Measurements from ENCODE around the gene DNAAF9.
A peak's percentile ranks its signal among the peaks of the same experiment; 100 is the strongest.

DNAAF9 gene

GRCh38 chr20:3409417-3409816 lies 1.9 kb upstream of the DNAAF9 start:
- DNase-seq: no peak

DNA sequence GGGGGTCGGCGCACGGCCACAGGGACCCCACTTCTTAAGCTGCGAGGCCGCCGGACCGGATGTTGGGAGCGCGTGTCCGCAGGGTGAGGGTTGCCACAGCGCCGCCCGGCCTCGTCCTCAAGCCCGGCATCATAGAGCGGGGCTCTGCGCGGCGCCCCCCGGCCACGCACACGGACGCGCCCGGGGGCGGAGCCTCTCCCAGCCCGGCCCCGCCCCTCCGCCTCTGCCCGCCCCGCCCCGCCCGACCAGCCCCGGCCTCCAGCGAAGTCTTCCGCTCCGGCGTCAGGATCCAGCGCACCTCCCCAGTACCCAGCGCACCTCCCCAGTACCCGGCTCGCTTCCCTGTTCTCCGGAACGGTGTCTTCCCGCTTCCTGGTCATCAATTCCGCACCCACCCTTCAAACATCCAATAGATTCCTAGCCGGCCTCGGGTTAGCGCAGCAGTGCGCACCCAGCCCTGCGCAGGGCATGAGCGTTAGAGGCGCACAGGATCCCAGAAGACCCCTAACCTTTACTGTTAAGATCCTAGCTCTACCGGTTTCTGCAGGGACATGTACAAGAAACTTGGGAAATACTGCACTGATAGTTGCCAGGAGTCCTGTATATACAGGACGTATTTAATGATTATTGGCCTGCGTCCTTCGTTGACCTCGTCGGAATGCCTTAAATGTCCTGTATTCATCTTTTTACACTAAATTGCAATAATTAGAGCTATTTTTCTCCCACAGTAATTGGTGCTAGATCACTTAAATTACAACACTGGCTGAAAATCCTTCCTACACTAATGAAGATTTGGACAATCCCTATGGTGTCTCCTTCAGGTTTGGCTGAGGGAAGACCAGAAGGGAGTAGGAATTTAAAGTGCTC lies 535 bp upstream of the DNAAF9 start:
- DNase-seq: peak; percentile 74

DNA sequence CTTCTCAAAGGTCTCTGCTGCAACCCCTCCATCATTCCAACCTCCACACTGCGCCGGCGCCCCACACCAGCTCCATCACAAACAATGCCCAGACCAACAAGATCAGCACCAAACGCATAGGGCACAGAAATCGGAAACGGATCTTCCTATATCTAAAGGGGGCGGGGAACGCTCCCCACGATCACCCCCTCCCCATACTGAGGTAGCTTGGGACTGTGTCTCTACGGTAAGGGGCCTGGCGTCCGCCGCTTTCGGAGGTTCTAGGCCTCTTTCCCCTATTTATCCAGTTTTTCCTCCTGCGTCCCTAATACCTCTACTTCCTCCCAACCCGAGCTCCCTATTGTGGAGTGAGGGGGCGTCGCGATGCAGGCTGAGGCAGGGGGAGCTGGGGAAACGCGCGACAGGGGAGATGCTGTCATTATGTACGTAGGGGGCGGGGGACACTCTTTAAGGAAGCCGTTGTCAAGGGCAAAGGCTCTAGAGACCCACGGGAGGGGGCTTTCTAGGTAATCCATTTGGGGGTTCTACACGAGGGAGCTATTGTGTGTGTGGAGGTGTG lies 909 bp downstream of the DNAAF9 start:
- no peak for DNase-seq

DNA sequence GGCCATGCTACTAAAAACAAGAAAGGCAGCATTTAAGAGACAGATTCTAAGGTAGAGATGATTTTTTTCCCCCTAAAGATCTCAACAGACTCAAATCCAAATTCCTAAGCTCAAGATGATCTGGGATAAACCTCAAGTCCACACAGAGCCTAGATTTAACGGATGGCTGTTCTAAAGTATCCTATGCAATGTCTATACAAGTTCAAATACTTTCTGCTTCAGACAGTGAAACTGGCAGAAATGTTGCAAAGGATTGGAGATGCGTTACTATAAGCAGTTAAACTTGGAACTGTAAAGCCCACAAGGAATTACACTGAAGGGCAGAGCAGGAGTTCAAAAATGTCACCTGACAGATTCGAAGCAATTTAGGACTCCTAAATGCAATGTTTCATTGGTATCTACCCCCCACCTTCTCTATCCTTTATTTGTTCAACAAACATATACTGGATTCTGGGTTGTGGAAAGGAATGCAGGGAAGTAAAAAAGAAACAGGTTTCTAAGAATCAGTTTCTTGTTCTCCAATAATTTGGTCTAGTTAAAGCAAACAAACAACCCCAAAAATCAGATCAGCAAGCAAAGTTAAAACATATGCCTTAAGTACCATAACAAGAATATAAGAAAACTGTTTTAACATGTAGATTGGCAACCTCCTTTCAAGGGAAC lies 1.6 kb downstream of the DNAAF9 start:
- no peak for DNase-seq

DNA sequence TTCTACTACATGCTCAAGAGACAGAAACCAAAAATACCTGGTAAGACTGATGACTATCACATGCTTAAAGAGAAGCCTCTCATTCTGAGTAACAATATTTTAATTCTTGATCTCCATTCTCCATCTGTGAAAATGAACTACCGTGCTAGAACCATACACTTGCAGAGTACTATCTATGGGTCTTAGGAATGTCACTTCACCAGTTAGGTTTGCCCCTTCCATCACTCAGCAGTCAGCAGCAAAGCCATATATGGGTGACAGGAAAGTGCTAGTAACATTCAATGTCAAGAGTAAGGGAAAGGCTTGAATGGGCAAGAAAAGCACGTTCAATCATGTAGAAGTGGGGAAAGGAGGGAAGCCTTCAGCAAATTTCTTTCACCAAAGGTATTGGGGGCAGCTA lies 2.3 kb downstream of the DNAAF9 start:
- DNase-seq: no peak

DNA sequence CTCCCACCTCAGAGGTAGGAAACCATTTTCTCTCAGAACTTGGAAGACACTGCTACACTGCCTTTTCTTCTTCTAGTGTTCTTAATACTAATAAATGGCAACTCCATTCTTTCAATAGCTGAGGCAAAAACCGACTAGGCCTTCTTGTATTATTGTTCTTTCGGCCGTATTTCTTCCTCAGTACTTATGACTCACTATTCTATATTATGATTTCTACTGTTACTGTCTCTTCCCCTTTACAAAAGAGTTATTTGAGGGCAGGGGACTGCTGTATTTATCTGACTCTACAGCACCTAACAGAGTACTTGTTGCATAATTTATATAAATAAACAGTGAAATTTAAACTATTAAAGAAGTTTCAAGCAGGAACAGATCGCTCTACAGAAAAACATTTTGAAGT lies 3.1 kb downstream of the DNAAF9 start:
- DNase-seq: no peak

DNA sequence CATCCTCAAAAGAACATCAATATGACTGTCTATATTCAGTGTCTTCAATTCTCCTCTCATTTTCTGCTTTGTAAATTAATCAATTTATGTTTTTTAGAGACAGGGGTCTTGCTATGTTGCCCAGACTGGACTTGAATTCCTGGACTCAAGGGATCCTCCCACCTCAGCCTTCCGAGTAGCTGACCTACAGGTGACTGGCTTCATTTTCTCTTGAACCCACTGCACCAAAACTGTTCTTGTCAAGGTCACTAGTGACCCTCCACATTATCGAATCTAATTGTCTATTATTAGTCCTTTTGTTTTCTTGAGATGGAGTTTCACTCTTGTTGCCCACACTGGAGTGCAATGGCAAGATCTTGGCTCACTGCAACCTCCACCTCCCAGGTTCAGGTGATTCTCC lies 3.7 kb downstream of the DNAAF9 start:
- DNase-seq: no peak

DNA sequence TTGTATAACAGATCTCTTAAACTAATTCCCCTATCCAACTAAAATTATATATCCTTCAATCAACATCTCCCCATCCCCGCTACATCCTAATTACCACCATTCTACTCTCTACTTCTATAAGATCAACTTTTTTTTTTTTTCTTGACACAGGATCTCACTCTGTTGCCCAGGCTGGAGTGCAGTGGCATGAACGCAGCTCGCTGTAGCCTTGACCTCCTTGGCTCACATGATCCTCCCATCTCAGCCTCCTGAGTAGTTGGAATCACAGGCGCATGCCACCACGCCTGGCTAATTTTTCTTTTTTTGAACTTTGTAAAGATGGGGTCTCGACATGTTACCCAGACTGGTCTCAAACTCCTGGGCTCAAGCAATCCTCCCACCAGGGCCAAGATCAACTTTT lies 5.0 kb downstream of the DNAAF9 start:
- DNase-seq: no peak

GRCh38 chr20:3400260-3401155 lies 7.0 kb downstream of the DNAAF9 start:
- DNase-seq: no peak

DNA sequence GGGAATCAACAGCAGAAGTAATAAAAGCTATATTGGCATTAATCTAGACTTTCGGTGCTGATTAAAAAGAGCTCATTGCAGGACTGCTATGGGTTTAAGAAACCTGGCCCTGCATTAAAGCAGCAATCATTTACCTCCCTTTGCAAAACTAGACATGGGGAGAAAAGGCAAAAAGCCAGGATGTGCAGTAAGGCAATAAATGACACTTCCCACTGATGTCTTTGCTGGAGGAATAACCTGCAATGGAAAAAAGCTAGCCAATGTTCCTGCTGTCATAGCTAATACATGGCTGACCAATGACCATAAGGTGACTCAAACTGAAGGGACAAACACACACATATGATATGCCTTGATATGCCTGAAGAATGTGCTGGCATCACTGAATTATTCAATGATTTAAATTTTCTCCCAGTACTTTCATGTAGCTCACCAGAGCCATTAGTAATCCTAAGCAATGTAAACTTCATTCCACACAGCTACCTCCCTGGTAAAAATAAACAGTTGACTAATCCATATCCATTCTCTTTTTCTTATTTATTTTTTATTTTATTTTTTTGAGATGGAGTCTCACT lies 8.7 kb downstream of the DNAAF9 start:
- no peak for DNase-seq

- no peak for DNase-seq
Measured at GRCh38 chr20:3396492-3396891, 11.0 kb downstream of the DNAAF9 start.

DNA sequence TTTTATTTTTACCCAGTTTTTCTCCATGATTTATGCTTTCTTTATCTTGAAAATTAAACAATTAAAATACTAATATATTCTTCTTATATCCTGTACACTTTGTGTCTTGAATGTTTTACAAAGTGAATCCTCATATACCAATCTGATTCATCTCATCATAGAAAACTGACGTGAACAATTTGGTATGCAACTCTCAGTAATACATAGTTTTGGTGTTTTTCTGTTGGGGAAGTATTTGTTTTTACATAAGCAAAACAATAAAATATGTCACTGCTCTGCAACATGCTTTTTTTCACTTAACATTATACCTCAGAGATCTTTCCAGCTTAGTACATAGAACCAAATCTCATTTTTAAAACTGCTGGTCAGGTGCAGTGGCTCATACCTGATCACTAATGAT lies 14.7 kb downstream of the DNAAF9 start:
- DNase-seq: no peak

DNA sequence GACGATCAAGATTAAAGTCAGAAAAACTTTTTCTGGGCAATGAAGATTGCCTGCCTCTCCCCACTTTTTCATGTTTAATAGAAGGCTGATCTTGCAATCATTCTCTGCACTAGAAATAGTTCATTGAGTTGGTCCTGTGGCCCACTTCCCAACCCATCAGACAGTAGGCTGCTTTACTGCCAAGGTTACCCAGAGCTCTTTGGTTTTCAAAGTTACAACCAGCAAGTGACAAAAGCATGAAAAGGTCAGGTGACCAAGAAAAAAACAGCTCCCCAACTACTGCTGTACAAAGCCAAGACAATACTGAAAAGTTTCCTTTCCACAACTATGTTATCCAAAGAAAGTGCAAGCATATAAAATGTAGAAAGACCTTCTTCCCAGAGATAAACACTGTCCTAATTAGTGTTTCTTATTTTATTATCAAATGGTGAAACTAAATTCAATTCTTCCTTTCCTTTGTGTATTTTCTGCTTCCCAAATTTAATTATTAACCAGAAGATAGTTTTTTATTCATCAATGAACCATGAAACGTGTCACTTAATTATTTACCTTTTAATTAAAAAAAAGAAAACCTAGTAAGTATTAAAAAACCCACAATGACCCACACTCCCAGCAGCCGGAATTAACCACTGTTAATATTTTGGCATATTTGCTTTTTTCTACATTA lies 16.6 kb downstream of the DNAAF9 start:
- DNase-seq: no peak

GRCh38 chr20:3383878-3384495 lies 23.5 kb downstream of the DNAAF9 start:
- DNase-seq: no peak

DNA sequence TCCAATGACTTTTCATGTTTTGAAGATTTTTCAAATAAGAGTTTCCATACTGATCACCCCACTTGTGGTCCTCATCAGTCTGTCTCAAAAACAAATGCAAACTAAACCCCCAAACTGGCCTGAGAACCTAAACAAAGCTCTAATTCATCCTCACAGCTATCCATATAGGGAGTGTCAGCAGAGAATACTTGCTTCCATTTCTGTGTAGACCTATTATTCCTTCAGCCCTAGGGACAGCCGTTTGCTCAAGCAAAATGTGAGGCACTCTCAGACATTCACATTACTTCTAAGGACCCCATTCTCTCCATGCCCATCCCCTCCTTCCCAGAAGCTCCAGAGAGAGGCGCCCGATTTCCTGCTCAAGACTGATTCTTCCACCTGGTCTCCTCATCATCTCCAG lies 24.6 kb downstream of the DNAAF9 start:
- no peak for DNase-seq

- no peak for DNase-seq
Measured at GRCh38 chr20:3380228-3381070, 27.0 kb downstream of the DNAAF9 start.

DNA sequence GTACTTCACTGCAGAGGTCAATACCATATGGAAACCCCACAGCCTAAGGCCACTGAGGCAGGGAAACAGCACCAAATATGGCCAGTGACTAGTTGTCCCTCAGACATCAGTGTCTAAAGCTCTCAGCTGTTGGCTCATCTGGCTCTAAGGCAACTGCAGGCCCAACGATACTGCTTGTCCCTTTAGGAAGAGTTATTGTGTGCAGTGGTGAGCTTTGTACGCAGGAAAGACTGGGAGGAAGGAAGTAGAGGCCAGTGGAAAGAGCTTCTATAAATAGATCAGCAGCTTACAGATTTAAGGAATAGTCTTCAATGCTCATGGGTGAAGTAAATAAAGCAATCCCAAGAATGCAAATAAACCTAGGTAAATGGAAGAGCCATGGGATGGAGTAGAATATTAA lies 29.3 kb downstream of the DNAAF9 start:
- DNase-seq: no peak

DNA sequence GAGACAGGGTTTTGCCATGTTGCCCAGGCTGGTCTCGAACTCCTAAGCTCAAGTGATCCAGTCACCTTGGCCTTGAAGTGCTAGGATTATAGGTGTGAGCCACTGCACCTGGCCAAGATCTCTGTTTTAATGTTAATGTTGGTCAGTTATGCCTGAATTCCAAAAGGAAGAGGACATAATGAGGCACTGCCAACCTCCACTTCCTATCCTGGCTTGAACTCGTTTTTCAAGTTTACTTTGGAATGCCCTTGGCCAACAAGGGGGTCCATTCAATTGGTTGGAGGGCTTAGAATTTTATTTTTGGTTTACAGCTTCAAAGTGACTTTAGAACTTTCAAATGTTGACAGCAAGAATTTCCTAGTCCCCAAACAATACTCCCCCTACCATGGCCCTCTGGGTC lies 29.8 kb downstream of the DNAAF9 start:
- DNase-seq: no peak

GRCh38 chr20:3374296-3374695 lies 33.2 kb downstream of the DNAAF9 start:
- DNase-seq: no peak

DNA sequence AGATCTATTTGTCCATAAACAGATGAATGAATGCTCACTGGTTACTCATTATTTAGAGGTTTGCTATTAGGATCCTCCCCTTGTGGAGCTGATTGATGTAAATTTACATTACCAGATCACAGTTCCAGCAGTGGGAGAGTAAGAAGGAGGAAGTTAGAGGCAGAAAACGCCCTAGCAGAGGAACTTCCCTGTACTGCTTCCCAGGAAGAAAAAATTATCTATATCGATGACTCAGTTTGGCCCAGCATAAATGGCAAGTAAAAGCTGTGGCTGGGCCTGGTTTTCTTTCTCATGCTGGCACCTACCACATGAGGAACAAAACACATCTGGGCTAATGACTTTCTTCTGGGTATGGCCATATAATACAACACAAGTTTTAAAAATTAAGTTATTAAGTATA lies 35.7 kb downstream of the DNAAF9 start:
- DNase-seq: no peak

DNA sequence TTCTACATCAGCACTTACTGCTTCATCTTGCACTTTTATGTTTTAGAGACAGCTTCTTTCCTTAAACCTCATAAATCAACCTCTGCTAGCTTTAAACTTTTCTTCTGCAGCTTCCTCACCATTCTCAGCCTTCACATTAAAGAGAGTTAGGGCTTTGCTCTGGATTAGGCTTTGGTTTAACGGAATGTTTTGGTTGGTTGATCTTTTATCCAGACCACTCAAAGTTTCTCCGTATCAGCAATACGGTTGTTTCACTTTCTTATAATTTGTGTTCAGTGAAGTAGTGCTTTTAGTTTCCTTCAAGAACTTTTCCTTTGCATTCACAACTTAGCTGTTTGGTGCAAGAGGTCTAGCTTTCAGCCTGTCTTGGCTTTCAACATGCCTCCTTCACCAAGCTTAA lies 40.4 kb downstream of the DNAAF9 start:
- no peak for DNase-seq

Measured in CD4-positive, alpha-beta T cell treated with Interleukin-21 for 1 hour (primary cell).